Mesothelial cell of epicardium (in vitro differentiated cells): ENCODE measurements around the gene GNAI2. TPM values are rescaled to one million over a fixed set of nuclear protein-coding genes. Genes with fewer than 3 reads are reported as not detected.
A peak's percentile ranks its signal among the peaks of the same experiment; 100 is the strongest.

Experiments
- DNase-seq, 2 experiments: peaks; one replicate each; pipeline ENCODE4 v3.0.0; 2021; ENCODE audit warnings: low spot score in 2 of 2; ENCODE audit not compliant: unreplicated experiment in 2 of 2
- H3K27ac Mint-ChIP-seq: 2 replicates; pipeline ENCODE4 v1.8.0; 2021; ENCODE audit warnings: mixed read lengths
- H3K27me3 Mint-ChIP-seq: 2 replicates; pipeline ENCODE4 v1.8.0; 2021; ENCODE audit warnings: low read depth, mixed read lengths
- H3K36me3 Mint-ChIP-seq: 2 replicates; pipeline ENCODE4 v1.8.0; 2021; ENCODE audit warnings: mixed read lengths
- H3K4me1 Mint-ChIP-seq: 2 replicates; pipeline ENCODE4 v1.8.0; 2021; ENCODE audit warnings: mixed read lengths
- H3K4me3 Mint-ChIP-seq: 2 replicates; pipeline ENCODE4 v1.8.0; 2021; ENCODE audit warnings: mild to moderate bottlenecking, moderate library complexity, mixed read lengths
- H3K9me3 Mint-ChIP-seq: 2 replicates; pipeline ENCODE4 v1.8.0; 2021; ENCODE audit warnings: mixed read lengths
- CTCF ChIP-seq: fragments of 200-600 bp; sonication (generic); IDR thresholded peaks from one replicate; pipeline ENCODE4 v1.5.0; 2021; ENCODE audit warnings: antibody characterized with exemption; ENCODE audit not compliant: unreplicated experiment
- total RNA-seq: library from RNA; stranded (reverse); gene quantifications from 3 replicates; pipeline ENCODE4 v1.2.1, GENCODE V29; 2021

Gene GNAI2
- total RNA-seq, 1 donor from 2014 or later, result 156 TPM

GRCh38 chr3:50265571-50265970, 29.6 kb downstream of the GNAI2 start:
- Mint-ChIP-seq H3K4me3 (no peak overlapping the region), H3K27me3 (no peaks in the 10 kb centered on the region), H3K9me3 (no peaks in the 10 kb centered on the region), H3K36me3 (no peaks in the 10 kb centered on the region), H3K4me1 (peaks cover 72% of the 10 kb centered on the region), H3K27ac (peak overlapping the region; percentile 100)
- no peak for DNase-seq
- no peak for TF ChIP-seq CTCF

- peak overlapping the region; percentile 100 for H3K27ac Mint-ChIP-seq
- H3K4me3 Mint-ChIP-seq, result peak overlapping the region; percentile 10
Measured at GRCh38 chr3:50266017-50266416, 30.0 kb downstream of the GNAI2 start.

GRCh38 chr3:50266836-50267235, 30.8 kb downstream of the GNAI2 start:
- no peaks in the 10 kb centered on the region for H3K27me3 Mint-ChIP-seq
- peak overlapping the region; percentile 100 for H3K27ac Mint-ChIP-seq
- H3K4me3 Mint-ChIP-seq, result peak overlapping the region; percentile 72
- H3K36me3 Mint-ChIP-seq, result no peaks in the 10 kb centered on the region
- no peak for TF ChIP-seq CTCF
- peaks cover 77% of the 10 kb centered on the region for H3K4me1 Mint-ChIP-seq
- no peaks in the 10 kb centered on the region for H3K9me3 Mint-ChIP-seq
- no peak for DNase-seq

More at GRCh38 chr3:50266017-50266416, 30.0 kb downstream of the GNAI2 start:
- DNase-seq, result no peak
- H3K4me1 Mint-ChIP-seq, result peaks cover 75% of the 10 kb centered on the region
- no peaks in the 10 kb centered on the region for H3K9me3 Mint-ChIP-seq
- H3K27me3 Mint-ChIP-seq, result no peaks in the 10 kb centered on the region
- TF ChIP-seq CTCF, result no peak
- H3K36me3 Mint-ChIP-seq, result no peaks in the 10 kb centered on the region

GRCh38 chr3:50267280-50267913, 31.4 kb downstream of the GNAI2 start:
- Mint-ChIP-seq H3K4me1 (peaks cover 79% of the 10 kb centered on the region), H3K36me3 (no peaks in the 10 kb centered on the region), H3K27ac (peak overlapping the region; percentile 100), H3K4me3 (peak overlapping the region; percentile 72), H3K9me3 (no peaks in the 10 kb centered on the region), H3K27me3 (no peaks in the 10 kb centered on the region)
- no peak for DNase-seq
- TF ChIP-seq CTCF, result no peak

GRCh38 chr3:50268276-50268675, 32.3 kb downstream of the GNAI2 start:
- peaks cover 3% of the 10 kb centered on the region for H3K36me3 Mint-ChIP-seq
- H3K4me1 Mint-ChIP-seq, result peaks cover 82% of the 10 kb centered on the region
- H3K27ac Mint-ChIP-seq, result peak overlapping the region; percentile 100

More at GRCh38 chr3:50268276-50268675, 32.3 kb downstream of the GNAI2 start:
- Mint-ChIP-seq H3K9me3 (no peaks in the 10 kb centered on the region), H3K27me3 (peaks cover 4% of the 10 kb centered on the region), H3K4me3 (peak overlapping the region; percentile 72)
- DNase-seq, result no peak
- no peak for TF ChIP-seq CTCF
